ENCODE measurements around the gene SFMBT1. TPM values are rescaled to one million over a fixed set of nuclear protein-coding genes. Genes with fewer than 3 reads are reported as not detected.

The SFMBT1 gene
- total RNA-seq, 1 experiment from 2014 or later = 14.8 TPM

GRCh38 chr3:53016236-53016635 lies 29.6 kb downstream of the SFMBT1 start:
- ChIA-PET RAD21 (ENCODE audit: low non-redundant PET in 1 of 2, low total read pairs in 2 of 2, uncharacterized antibody in 2 of 2, unreplicated experiment in 2 of 2) (no interaction called here), CTCF (no interaction called here)

DNA sequence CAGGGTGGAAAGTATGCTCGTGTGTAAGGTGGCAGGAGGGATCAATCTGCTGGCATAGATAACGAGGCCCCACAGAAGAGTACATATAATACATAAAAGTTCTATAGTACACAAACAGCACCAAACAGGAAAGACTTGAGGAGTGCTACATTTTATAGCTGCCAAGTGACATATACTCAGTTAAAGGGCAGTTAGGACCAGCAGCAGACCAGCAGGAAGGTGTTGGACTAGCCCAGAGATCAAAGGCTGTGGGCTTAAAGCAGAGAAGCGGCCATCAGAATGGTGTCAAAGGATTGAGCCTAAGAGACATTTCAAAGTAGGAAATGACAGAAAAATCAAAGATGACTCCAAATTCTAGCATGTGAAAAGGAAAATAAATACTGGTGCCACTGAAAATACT lies 34.5 kb downstream of the SFMBT1 start:
- Histone ChIP-seq H3K27ac (ENCODE audit: low read depth, low read length) (no peak overlapping the region), H2AFZ (ENCODE audit: low read depth, low read length, poor library complexity, severe bottlenecking) (no peak overlapping the region), H3K4me3 (replicated peaks in 1 of 2; ENCODE audit: low read depth in 1 of 2, low read length in 2 of 2) (no peak overlapping the region), H3K4me2 (ENCODE audit: low read length) (no peak overlapping the region), H3K79me2 (ENCODE audit: insufficient read depth, low read length) (no peaks in the 10 kb centered on the region), H3K9me2 (ENCODE audit: insufficient read depth) (no peaks in the 10 kb centered on the region), H3K27me3 (ENCODE audit: insufficient read depth, low read length) (no peaks in the 10 kb centered on the region), H3K9ac (ENCODE audit: low read length) (no peak overlapping the region), H3K36me3 (ENCODE audit: control insufficient read depth in 1 of 2, insufficient read depth in 2 of 2, low read length in 2 of 2) (no peaks in the 10 kb centered on the region), H3K4me1 (ENCODE audit: control insufficient read depth in 1 of 2, insufficient read depth in 2 of 2, low read length in 2 of 2) (no peaks in the 10 kb centered on the region; a peak in 1 of 4 replicates), H4K20me1 (ENCODE audit: insufficient read depth) (no peaks in the 10 kb centered on the region), H3K9me3 (ENCODE audit: control insufficient read depth in 1 of 2, insufficient read depth in 1 of 2, low read depth in 1 of 2, low read length in 2 of 2) (no peaks in the 10 kb centered on the region)
- POLR2A ChIA-PET = no interaction called here
- intact Hi-C loops (cut with micrococcal nuclease) = no loop called here
- BruUV-seq (replicated peaks) = no TSS peak
- DNase-seq (ENCODE audit: low read depth, low spot score) (no peak), ATAC-seq (no peak)
- RAD21 ChIA-PET (ENCODE audit: low non-redundant PET in 1 of 2, low total read pairs in 2 of 2, uncharacterized antibody in 2 of 2, unreplicated experiment in 2 of 2) = no interaction called here
- CTCF ChIA-PET = no interaction called here
- no peak for TF ChIP-seq POLR2AphosphoS5 (IDR thresholded peaks at IDR 0.05; ENCODE audit: low read depth, low read length)
- TF ChIP-seq ZFX (IDR thresholded peaks at IDR 0.05) = no peak
- TF ChIP-seq CEBPB (IDR thresholded peaks at IDR 0.05; ENCODE audit: low read depth) = no peak
- TF ChIP-seq, protein P1, sequence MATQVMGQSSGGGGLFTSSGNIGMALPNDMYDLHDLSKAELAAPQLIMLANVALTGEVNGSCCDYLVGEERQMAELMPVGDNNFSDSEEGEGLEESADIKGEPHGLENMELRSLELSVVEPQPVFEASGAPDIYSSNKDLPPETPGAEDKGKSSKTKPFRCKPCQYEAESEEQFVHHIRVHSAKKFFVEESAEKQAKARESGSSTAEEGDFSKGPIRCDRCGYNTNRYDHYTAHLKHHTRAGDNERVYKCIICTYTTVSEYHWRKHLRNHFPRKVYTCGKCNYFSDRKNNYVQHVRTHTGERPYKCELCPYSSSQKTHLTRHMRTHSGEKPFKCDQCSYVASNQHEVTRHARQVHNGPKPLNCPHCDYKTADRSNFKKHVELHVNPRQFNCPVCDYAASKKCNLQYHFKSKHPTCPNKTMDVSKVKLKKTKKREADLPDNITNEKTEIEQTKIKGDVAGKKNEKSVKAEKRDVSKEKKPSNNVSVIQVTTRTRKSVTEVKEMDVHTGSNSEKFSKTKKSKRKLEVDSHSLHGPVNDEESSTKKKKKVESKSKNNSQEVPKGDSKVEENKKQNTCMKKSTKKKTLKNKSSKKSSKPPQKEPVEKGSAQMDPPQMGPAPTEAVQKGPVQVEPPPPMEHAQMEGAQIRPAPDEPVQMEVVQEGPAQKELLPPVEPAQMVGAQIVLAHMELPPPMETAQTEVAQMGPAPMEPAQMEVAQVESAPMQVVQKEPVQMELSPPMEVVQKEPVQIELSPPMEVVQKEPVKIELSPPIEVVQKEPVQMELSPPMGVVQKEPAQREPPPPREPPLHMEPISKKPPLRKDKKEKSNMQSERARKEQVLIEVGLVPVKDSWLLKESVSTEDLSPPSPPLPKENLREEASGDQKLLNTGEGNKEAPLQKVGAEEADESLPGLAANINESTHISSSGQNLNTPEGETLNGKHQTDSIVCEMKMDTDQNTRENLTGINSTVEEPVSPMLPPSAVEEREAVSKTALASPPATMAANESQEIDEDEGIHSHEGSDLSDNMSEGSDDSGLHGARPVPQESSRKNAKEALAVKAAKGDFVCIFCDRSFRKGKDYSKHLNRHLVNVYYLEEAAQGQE (IDR thresholded peaks at IDR 0.05; ENCODE audit: low read depth) = no peak
- no peak for TF ChIP-seq SIN3A (IDR thresholded peaks at IDR 0.05; ENCODE audit: low read depth)
- no peak for TF ChIP-seq EGR1 (IDR thresholded peaks at IDR 0.05; ENCODE audit: low read depth)
- no peak for TF ChIP-seq EZH2phosphoT487 (IDR thresholded peaks at IDR 0.05; ENCODE audit: borderline replicate concordance)
- TF ChIP-seq CTCF (IDR thresholded peaks at IDR 0.05 in 2 of 3, conservative IDR thresholded peaks at IDR 0.05 in 1 of 3; ENCODE audit: borderline replicate concordance in 1 of 3, insufficient read depth in 1 of 3, low read depth in 2 of 3, low read length in 2 of 3) = no peak
- no peak for TF ChIP-seq FOSL1 (IDR thresholded peaks at IDR 0.05; ENCODE audit: low read depth)
- TF ChIP-seq JUND (IDR thresholded peaks at IDR 0.05) = no peak
- no peak for TF ChIP-seq SP1 (IDR thresholded peaks at IDR 0.05; ENCODE audit: low read depth)
- TF ChIP-seq EZH2 (IDR thresholded peaks at IDR 0.05) = no peak
- no peak for TF ChIP-seq ZNF274 (IDR thresholded peaks at IDR 0.05; ENCODE audit: low read depth, low read length)
- no peak for TF ChIP-seq SRF (IDR thresholded peaks at IDR 0.05; ENCODE audit: low read depth)
- no peak for TF ChIP-seq YY1 (IDR thresholded peaks at IDR 0.05; ENCODE audit: extremely low read depth, insufficient replicate concordance, low read depth, low read length)
- TF ChIP-seq, protein P2, sequence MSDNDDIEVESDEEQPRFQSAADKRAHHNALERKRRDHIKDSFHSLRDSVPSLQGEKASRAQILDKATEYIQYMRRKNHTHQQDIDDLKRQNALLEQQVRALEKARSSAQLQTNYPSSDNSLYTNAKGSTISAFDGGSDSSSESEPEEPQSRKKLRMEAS (IDR thresholded peaks at IDR 0.05) = no peak
- no peak for TF ChIP-seq RAD21 (IDR thresholded peaks at IDR 0.05; ENCODE audit: low read depth)

More at GRCh38 chr3:53016236-53016635, 29.6 kb downstream of the SFMBT1 start:
- H3K79me2 ChIP-seq (ENCODE audit: insufficient read depth, low read length) = no peaks in the 10 kb centered on the region
- H3K9ac ChIP-seq (ENCODE audit: low read length) = no peak overlapping the region
- no peaks in the 10 kb centered on the region for H3K36me3 ChIP-seq (ENCODE audit: control insufficient read depth in 1 of 2, insufficient read depth in 2 of 2, low read length in 2 of 2)
- H3K9me3 ChIP-seq (ENCODE audit: control insufficient read depth in 1 of 2, insufficient read depth in 1 of 2, low read depth in 1 of 2, low read length in 2 of 2) = no peaks in the 10 kb centered on the region
- TF ChIP-seq EGR1 (IDR thresholded peaks at IDR 0.05; ENCODE audit: low read depth) (no peak), ZNF274 (IDR thresholded peaks at IDR 0.05; ENCODE audit: low read depth, low read length) (no peak), EZH2 (IDR thresholded peaks at IDR 0.05) (no peak), SP1 (IDR thresholded peaks at IDR 0.05; ENCODE audit: low read depth) (no peak)
- no peak overlapping the region for H3K4me2 ChIP-seq (ENCODE audit: low read length)
- H3K4me1 ChIP-seq (ENCODE audit: control insufficient read depth in 1 of 2, insufficient read depth in 2 of 2, low read length in 2 of 2) = no peaks in the 10 kb centered on the region
- H3K4me3 ChIP-seq (replicated peaks in 1 of 2; ENCODE audit: low read depth in 1 of 2, low read length in 2 of 2) = no peak overlapping the region
- POLR2A ChIA-PET = no interaction called here
- H3K27me3 ChIP-seq (ENCODE audit: insufficient read depth, low read length) = no peaks in the 10 kb centered on the region
- no peak for DNase-seq (ENCODE audit: low read depth, low spot score)
- BruUV-seq (replicated peaks) = no TSS peak
- H4K20me1 ChIP-seq (ENCODE audit: insufficient read depth) = no peaks in the 10 kb centered on the region
- no peaks in the 10 kb centered on the region for H3K9me2 ChIP-seq (ENCODE audit: insufficient read depth)
- no peak overlapping the region for H2AFZ ChIP-seq (ENCODE audit: low read depth, low read length, poor library complexity, severe bottlenecking)
- no peak for ATAC-seq
- H3K27ac ChIP-seq (ENCODE audit: low read depth, low read length) = no peak overlapping the region
- intact Hi-C loops (cut with micrococcal nuclease) = no loop called here
